Liver (tissue), 3 donors: ENCODE data around the gene ITPK1.

Source experiments
- EGR1 ChIP-seq, 2 donors: IDR thresholded peaks; 2 replicates each; pipeline ENCODE4 v1.6.1; 2016 to 2018; ENCODE audit warnings: antibody characterized with exemption in 2 of 2, low read depth in 2 of 2
- TAF1 ChIP-seq: conservative IDR thresholded peaks from 2 replicates; pipeline ENCODE4 v1.6.1; 2016; ENCODE audit warnings: antibody characterized with exemption, mild to moderate bottlenecking
- YY1 ChIP-seq: IDR thresholded peaks from 2 replicates; pipeline ENCODE4 v1.6.1; 2016; ENCODE audit warnings: antibody characterized with exemption, mild to moderate bottlenecking
- TF ChIP-seq, protein P1 (sequence below): IDR thresholded peaks from 2 replicates; pipeline ENCODE4 v1.6.1; 2016; ENCODE audit warnings: antibody characterized with exemption, mild to moderate bottlenecking
- TF ChIP-seq, protein P2 (sequence below): fragments of 150-350 bp; IDR thresholded peaks from 2 replicates; pipeline ENCODE4 v1.5.1; 2017; ENCODE audit warnings: improper control_type of control experiment, low read depth, low read length; ENCODE audit not compliant: missing input control
- donor health status: healthy.
- donor health status: healthy.

DNA sequence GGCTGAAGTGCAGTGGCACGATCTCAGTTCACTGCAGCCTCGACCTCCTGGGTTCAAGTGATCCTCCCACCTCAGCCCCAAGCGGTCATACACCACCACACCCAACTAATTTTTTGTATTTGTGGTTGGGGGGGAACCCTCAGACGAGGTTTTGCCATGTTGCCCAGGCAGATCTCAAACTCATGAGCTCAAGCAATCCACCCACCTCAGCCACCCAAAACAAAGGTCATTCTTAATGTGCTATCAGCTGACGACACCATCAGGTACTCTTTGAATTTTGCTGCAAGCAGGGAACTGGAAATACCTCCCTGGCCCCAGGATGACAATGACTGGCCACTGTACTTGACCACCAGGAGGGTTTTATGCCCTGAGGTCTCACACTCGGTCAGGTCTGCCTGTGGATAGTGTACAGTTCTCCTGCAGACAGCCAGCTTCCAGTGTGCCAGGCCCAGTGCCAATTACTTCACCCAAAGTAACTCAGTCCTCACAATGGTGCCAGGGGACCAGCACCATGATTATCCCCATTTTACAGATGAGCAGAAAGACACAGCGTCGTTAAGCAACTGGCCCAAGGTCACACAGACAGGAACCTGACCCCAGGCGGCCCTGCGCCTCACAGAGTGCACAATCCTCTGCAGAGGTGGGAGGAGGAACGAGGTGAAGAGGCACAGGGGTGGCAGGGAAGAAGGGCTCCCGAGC is 42.9 kb downstream of the ITPK1 start:
- TF ChIP-seq, protein P1, sequence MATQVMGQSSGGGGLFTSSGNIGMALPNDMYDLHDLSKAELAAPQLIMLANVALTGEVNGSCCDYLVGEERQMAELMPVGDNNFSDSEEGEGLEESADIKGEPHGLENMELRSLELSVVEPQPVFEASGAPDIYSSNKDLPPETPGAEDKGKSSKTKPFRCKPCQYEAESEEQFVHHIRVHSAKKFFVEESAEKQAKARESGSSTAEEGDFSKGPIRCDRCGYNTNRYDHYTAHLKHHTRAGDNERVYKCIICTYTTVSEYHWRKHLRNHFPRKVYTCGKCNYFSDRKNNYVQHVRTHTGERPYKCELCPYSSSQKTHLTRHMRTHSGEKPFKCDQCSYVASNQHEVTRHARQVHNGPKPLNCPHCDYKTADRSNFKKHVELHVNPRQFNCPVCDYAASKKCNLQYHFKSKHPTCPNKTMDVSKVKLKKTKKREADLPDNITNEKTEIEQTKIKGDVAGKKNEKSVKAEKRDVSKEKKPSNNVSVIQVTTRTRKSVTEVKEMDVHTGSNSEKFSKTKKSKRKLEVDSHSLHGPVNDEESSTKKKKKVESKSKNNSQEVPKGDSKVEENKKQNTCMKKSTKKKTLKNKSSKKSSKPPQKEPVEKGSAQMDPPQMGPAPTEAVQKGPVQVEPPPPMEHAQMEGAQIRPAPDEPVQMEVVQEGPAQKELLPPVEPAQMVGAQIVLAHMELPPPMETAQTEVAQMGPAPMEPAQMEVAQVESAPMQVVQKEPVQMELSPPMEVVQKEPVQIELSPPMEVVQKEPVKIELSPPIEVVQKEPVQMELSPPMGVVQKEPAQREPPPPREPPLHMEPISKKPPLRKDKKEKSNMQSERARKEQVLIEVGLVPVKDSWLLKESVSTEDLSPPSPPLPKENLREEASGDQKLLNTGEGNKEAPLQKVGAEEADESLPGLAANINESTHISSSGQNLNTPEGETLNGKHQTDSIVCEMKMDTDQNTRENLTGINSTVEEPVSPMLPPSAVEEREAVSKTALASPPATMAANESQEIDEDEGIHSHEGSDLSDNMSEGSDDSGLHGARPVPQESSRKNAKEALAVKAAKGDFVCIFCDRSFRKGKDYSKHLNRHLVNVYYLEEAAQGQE: no peak
- TF ChIP-seq, protein P2, sequence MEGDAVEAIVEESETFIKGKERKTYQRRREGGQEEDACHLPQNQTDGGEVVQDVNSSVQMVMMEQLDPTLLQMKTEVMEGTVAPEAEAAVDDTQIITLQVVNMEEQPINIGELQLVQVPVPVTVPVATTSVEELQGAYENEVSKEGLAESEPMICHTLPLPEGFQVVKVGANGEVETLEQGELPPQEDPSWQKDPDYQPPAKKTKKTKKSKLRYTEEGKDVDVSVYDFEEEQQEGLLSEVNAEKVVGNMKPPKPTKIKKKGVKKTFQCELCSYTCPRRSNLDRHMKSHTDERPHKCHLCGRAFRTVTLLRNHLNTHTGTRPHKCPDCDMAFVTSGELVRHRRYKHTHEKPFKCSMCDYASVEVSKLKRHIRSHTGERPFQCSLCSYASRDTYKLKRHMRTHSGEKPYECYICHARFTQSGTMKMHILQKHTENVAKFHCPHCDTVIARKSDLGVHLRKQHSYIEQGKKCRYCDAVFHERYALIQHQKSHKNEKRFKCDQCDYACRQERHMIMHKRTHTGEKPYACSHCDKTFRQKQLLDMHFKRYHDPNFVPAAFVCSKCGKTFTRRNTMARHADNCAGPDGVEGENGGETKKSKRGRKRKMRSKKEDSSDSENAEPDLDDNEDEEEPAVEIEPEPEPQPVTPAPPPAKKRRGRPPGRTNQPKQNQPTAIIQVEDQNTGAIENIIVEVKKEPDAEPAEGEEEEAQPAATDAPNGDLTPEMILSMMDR: no peak
- no peak for TF ChIP-seq YY1
- no peak for TF ChIP-seq TAF1
- TF ChIP-seq EGR1 (IDR thresholded peaks at IDR 0.05; ENCODE audit: low read depth in 2 of 2): no peak
